Nucleus accumbens (tissue), 56 donors: ENCODE results near the gene ACTL7B.
A peak's percentile ranks its signal among the peaks of the same experiment; 100 is the strongest.

Source experiments
- DNase-seq, 56 donors: peaks; one replicate each; lab custom pipeline; 2025; lab: John Stamatoyannopoulos, UW

The ACTL7B gene

DNA sequence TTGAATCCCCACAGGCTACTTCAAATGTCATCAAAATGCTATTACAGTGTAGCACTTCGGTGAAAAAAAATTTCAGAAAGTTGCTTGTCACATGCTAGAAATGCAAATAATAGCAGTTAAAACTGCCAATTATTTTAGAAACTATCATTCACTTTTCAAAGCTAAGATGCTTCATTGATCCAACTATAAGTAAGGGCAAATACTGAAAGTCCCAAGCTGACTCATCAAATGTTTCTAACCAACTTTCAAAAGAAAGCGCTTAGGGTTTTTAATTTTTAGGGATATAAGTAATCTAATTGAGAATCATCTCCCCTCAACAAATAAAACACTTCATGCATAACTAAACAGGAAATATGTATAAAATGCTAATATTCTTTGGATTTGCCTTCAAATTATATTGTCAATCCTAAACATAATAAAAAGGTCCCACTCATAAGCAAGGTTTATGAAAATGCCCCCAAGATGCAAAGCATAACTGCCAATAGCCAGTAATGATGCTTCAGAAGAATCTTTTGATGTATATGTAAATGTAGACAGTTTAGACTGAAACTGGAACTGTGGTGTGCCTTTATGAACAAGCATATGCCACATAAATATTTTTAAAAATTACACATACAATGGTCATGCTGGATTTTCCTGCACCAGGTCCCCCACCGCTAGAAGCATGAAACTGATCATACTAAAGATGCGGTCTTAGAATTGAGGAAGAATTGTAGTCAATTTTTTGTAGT, 18.4 kb upstream of the ACTL7B start:
- DNase-seq: no peak

DNA sequence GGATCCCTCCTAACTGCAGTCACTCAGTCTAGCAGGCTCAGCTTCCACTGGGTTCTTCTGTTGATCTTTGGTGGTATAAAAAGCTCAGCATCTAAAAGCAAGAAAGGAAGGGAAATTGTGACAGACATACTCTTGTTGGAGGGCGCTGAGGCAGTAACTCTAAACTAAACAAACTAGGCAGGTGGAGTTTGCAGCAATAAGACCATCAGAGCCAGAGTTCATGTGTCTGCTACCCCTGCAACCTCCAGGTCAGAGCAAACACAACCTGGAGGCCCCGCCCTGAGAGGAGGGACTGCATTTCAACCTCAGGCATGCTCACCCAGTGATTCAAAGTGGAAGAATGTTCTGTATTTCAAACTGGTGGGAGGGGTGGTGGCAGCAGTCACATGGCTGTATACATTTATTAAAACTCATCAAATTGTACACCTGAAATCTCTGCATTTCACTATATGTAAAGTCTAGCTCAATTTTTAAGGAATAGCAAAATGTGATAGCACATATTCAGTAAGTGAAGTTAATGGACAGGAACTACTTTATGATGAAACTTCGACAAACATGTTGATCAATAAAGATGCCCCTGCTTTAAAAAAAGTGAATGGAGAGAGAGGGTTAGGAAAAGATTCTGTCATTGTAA, 13.4 kb upstream of the ACTL7B start:
- no peak for DNase-seq

- DNase-seq: no peak
Observed at GRCh38 chr9:108867829-108868228, 12.0 kb upstream of the ACTL7B start.

- no peak for DNase-seq
Observed at GRCh38 chr9:108867116-108867515, 11.3 kb upstream of the ACTL7B start.

GRCh38 chr9:108866001-108866420, 10.2 kb upstream of the ACTL7B start:
- no peak for DNase-seq

- DNase-seq: no peak
Observed at GRCh38 chr9:108865037-108865436, 9.3 kb upstream of the ACTL7B start.

DNA sequence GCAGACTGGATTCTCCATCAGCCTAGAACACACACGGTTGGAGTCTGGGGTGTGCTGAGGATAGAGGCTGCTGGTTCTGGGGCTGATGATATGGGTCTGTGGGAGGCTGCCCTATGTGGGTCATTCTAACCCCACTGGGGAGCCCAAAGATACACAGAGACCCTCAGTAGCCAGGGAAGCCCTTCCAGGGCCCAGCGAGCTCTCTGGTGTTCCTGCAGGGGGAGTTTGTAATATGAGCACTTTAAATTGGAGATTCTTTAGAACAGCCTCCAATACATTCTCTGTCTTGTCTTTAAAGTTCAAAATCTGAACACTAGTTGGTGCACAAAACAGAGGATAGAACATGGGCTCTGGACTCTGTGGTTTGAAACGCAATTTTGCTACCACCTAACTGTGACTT, 8.7 kb upstream of the ACTL7B start:
- no peak for DNase-seq

DNA sequence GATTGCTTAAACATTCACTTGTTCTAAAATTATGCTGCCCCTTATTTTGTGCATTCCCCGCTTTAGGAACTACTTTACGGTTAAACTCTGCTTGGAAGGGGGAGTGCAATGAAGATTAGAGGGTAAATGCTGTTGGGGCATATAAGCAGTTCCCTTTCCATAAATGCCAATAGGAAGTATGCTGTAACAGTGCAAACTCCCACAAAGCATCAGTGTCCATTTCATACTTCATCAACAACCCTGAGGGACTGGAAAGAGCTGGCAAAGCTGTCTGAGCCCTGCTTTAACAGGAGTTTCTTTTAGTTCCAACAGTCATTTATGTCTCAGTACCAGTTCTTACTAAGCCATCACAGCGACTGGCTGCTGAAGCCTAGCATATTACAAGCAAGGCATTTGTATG, 8.1 kb upstream of the ACTL7B start:
- DNase-seq: no peak

GRCh38 chr9:108861997-108862396, 6.2 kb upstream of the ACTL7B start, which contains the start of gene ACTL7A:
ACTL7A (plus strand) TSS chr9:108862266; CDS start chr9:108862323, 57 bp downstream.
- no peak for DNase-seq

DNA sequence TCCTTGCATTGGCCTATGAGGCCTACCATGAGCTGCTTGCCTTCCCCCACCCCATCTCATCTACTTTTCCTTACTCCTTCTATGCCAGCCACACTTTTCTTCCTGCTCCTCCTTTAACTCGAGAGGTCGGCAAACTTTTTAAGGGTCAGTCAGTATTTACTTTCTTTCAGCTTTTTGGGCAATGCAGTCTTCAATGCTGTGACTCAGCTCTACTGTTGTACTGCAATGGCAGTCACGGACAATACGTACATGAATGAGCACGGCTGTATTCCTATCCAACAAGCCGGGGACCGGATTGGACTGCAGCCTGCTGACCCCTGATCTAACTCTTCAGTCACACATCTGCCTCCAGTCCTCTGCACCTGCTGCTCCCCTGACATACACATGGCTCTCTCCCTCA, 5.7 kb upstream of the ACTL7B start:
- no peak for DNase-seq

DNA sequence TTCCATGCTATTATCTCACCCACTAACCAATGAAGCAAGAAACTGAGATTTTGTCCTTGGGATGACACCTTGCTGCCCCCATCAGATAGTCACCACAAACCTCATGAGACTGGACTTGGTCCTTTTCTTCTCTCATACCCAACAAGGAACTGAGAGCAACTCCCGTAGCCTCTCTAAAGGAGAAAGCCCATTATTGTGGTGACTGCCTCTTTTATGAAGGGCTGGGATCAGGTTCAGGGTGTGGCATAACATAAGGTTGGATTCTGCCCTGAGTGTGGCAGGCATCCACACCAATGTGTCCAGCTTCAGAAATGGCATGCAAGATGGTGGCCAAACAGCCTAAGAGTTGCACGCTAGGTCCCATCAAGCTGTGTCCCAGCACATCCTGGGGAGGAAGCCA, 5.0 kb upstream of the ACTL7B start:
- DNase-seq: no peak

DNA sequence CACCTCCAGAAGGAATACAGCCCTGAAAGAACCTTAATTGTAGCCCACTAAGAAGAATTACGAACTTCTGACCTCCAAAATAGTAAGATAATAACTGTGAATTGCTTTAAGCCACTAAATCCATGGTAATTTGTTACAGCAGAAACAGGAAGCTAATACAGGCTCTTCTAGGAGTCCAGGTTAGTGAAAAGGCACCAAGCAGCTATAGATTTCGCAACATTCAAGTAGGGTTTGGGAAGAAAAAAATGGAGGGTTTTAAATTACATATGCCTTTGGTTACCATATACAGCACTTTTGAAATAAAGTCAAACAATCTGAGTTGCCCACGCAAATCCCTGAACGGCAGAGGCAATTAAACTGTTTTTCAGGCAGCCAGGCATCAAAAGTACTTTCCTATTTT, 4.6 kb upstream of the ACTL7B start:
- no peak for DNase-seq

DNA sequence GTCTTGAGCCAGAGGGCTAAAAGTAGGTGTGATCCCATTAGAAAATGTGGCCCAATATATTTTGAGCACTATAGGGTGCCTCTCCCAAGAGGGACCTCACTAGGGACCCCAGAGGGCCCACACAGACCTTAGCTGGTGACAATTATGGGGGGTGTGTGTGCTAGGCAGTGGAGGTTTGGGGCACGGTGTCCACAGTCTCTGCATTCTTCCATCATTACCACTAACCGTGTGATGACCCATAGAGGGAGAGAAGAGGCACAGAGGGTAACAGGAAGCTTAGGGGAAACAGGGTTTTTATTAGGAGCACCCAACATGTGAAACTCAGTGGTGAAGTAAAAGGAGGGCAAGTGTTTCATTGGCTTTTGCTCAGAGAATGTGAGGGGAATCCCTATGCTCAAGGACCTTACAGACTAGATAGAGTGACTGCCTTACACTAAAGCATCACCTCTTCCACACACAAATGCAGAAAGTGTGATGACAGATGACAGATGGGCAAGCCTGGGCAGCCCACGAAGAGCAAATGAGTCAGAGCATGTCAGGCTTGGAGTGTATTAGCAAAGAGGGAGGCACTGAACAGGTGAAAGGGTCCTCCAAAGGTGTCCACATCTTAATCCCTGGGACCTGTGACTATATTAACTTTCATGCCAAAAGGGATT, 3.8 kb upstream of the ACTL7B start:
- no peak for DNase-seq

GRCh38 chr9:108857572-108857971, 1.8 kb upstream of the ACTL7B start:
- DNase-seq: no peak

DNA sequence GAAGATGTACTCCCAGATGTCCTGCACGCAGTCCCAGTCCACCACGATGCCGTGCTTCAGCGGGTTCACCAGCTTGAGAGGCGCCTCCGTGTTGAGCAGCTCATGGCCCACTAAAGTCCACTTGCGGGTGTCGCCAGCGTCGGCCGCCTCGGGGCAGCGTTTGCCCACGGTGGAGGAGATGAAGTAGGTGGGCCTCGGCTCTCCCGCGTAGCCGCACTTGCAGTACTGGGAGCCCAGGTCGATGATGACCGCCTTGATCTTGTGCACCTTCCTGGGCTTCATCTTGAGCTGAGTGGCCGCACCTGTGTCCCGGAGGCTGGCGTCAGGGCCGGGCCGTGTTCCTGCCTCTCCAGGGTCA, 278 bp downstream of the ACTL7B start:
- DNase-seq: no peak

DNA sequence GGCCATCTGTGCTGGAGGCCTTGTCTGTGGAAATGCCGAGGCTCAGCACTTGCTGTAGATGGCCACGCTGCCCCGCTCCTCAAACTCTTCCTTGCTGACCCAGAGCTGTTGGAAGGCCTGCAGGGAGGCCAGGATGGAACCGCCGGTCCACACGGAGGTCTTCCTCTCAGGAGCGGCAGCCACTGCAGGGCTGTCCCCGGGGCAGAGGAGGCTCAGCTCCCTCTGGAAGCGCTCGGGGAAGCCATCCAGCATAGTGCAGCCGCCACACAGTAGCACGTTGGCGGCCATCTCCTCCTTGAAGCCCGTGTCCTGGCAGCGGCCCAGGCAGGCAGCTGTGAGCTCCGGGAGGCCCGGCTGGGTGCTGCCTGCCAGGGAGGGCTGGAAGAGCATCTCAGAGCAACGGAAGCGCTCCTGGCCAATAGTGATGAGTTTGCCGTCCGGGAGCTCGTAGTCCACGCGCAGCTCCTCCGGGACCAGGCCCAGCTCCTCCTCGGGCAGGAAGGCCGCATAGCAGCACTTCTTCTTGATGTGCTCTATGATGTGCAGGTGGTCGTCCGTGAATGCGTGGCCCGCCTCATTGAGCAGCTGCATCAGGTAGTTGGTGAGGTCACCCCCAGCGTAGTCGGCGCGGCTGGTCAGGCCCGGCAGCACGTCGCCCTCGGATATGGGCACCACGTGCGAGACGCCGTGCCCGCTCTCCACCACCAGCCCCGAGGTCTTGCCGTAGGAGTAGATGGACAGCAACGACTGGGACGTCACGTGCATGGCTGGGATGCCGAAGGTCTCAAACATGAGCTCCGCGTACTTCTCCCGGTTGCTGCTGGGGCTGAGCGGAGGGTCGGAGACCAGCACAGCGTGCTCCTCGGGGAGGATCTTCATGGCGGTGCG, 901 bp downstream of the ACTL7B start:
- peak in 2 of 56 donors; percentile 2 to 3 for DNase-seq

GRCh38 chr9:108854094-108854493, 1.7 kb downstream of the ACTL7B start:
- DNase-seq: no peak

DNA sequence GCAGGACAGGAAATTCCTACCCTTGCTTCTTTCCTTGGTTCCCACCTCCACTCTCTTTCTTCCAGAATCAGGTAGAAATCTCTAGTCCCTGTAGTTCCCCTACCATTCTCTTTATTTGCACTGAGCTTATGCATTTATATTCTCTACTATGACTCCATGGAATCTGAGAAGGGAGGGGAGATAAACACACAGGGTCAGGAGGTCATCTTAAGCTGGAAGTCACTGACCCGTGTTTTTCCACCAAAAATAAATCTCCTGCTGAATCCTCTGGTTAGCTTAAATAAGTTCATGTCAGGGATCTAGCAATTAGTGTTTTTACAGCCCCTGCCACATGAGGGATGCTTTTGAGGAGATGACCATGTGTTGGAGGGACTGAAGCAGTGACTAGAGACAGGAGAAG, 3.7 kb downstream of the ACTL7B start:
- no peak for DNase-seq

DNA sequence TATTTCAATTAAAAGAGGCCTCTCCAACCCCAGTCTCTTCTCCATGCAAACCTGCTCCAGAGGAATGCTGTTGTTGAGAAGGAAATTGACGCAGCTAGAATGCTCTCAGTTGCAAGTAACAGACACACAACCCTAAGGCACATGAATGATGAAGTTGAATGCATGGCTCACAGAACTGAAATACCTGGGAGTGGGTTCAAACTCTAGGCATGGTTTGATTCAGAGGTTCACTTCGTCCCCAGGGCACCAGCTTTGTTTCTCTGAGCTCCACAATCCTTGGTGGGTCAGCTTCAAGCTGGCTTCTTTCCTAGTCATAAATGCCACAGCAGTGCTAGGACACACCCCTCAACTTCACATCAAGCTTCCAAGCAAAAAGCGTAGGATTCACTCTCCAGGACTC, 4.6 kb downstream of the ACTL7B start:
- no peak for DNase-seq

DNA sequence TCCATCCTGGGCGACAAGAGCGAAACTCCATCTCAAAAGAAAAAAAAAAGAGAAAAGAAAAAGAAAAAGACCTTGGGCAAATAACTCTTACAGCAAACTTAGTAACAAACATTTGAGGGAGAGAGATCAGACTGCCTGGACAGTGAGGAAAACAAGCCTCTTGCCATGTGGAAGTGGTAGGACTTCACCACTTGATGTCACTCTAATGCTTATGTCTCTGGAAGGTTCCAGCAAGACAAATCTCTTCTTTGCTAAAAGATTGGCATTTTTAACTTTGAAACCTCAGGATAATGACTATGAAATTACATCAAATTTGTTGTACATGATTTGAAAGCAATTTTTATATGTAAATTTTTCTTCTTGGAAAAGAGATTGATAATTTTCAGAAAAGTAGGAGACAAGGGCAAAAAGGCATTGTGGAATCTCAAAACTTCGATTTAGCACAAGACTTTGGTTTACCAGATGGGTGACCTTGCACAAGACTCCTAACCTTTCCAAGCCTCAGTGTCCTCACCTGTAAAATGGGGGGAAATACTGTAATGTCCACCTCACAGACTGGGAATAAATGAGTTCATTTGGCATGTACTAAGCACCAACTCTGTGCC, 5.4 kb downstream of the ACTL7B start:
- no peak for DNase-seq
